Activated CD4-positive, alpha-beta T cell treated with anti-CD3 and anti-CD28 coated beads for 24 hours (primary cell): ENCODE measurements around the gene C16orf86.

Experiments used
- DNase-seq, 2 donors: peaks; one replicate each; pipeline ENCODE4 v3.0.0-alpha.2; 2020; ENCODE audit warnings: low read depth in 2 of 2

Gene C16orf86

DNA sequence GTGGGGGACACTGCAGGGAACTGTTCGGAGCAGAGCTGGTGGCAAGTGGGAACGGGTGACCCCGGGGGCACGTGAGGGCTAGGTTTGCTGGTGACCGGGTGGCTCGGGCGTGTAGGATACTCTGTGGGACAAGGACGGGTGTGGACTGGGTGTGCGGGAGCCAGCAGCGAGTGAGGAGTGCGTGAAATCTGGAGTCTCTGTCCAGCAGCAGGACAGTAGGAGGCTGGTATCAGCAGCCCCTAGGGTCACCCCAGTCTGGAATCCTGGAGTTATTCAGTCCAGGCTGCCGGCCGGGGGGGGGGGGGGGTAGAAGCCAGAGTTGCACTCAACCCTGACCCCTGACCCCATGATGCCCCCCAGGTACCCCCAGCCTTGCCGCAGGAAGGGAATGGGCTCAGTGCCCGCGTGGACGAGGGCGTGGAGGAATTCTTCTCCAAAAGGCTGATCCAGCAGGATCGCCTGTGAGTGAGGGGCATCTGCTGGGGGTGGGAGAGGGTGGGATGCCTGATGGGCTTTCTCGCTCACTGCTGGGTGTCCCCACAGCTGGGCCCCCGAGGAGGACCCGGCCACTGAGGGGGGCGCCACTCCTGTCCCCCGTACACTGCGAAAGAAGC is 12.7 kb upstream of the C16orf86 start:
- DNase-seq = no peak

GRCh38 chr16:67654403-67654911 is 12.2 kb upstream of the C16orf86 start:
- no peak for DNase-seq

DNA sequence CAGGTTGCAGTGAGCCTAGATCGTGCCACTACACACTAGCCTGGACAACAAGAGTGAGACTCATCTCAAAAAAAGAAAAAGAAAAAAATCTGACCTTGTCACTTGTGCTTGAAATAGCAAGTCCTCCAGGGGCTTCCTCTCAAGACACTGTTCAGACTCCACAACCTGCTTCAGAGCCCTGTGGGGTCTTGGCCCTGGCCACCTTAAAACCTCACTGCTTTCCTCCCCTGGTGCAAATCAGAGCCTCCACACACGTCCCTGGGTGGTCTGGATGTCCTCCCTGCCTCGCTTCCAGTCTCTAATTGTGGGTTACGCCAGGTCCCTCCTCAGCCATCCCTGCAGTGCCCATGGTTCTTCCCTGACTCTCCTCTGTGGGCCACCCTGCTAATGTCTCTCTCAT is 11.3 kb upstream of the C16orf86 start:
- no peak for DNase-seq

GRCh38 chr16:67656344-67657016 is 10.1 kb upstream of the C16orf86 start:
- no peak for DNase-seq

GRCh38 chr16:67657017-67657608 is 9.5 kb upstream of the C16orf86 start:
- no peak for DNase-seq

GRCh38 chr16:67657751-67658518 is 8.7 kb upstream of the C16orf86 start:
- no peak for DNase-seq

- no peak for DNase-seq
Measured at GRCh38 chr16:67658849-67659674, 7.6 kb upstream of the C16orf86 start.

GRCh38 chr16:67659675-67660563 is 6.7 kb upstream of the C16orf86 start, which contains the start of gene ACD:
ACD (minus strand) TSS chr16:67660260; CDS start chr16:67660220, 40 bp downstream.
- peak; percentile 90 to 93 for DNase-seq

GRCh38 chr16:67660564-67661028 is 6.0 kb upstream of the C16orf86 start, which contains the start of gene PARD6A:
PARD6A (plus strand) TSS chr16:67660960; CDS start chr16:67661039, 79 bp downstream.
- DNase-seq = peak; percentile 88 to 91

- no peak for DNase-seq
Measured at GRCh38 chr16:67661101-67661761, 5.4 kb upstream of the C16orf86 start.

- DNase-seq = no peak
Measured at GRCh38 chr16:67661886-67662652, 4.5 kb upstream of the C16orf86 start.

GRCh38 chr16:67662653-67663010 is 4.0 kb upstream of the C16orf86 start:
- DNase-seq = no peak

GRCh38 chr16:67663151-67663876 is 3.3 kb upstream of the C16orf86 start:
- DNase-seq = no peak

DNA sequence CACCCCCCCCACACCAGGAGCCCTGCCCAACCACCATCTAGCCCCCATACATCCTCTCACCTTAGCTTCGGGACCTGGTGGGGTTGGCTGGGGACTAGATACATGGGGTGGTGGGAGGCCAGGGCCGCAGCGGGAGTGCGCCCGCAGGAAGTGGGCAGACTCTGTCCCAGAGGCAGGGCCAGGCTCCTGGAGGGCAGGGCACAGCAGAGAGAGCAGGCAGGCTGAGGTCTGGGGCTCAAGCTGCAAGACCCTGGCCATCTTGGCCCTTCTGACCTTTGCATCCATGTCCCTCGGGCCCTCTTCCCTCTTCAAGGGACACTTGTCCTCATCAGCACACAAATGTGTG is 2.8 kb upstream of the C16orf86 start:
- DNase-seq = no peak

GRCh38 chr16:67664258-67664657 is 2.4 kb upstream of the C16orf86 start:
- no peak for DNase-seq

GRCh38 chr16:67664871-67665270 is 1.7 kb upstream of the C16orf86 start:
- DNase-seq = no peak

- no peak for DNase-seq
Measured at GRCh38 chr16:67665598-67665997, 1.0 kb upstream of the C16orf86 start.

GRCh38 chr16:67666032-67666551 is 522 bp upstream of the C16orf86 start:
- no peak for DNase-seq
